IMR-90 (cell line): ENCODE results near the gene DRD2.

ENCODE experiments used
- CEBPB ChIP-seq: IDR thresholded peaks from 2 replicates; pipeline ENCODE4 v1.6.1; 2012; ENCODE audit warnings: low read depth, low read length, improper control_type of control experiment
- CTCF ChIP-seq: conservative IDR thresholded peaks from 2 replicates; pipeline ENCODE4 v1.5.1; 2012; ENCODE audit warnings: mild to moderate bottlenecking, low read depth, low read length, improper control_type of control experiment
- MAFK ChIP-seq: IDR thresholded peaks from 2 replicates; pipeline ENCODE4 v1.6.1; 2012; ENCODE audit warnings: low read depth, low read length, improper control_type of control experiment
- MXI1 ChIP-seq: IDR thresholded peaks from 2 replicates; pipeline ENCODE4 v1.6.1; 2012; ENCODE audit warnings: low read depth, mild to moderate bottlenecking, low read length, moderate library complexity, borderline replicate concordance
- POLR2A ChIP-seq: IDR thresholded peaks from 2 replicates; pipeline ENCODE4 v1.6.1; 2012; ENCODE audit warnings: mild to moderate bottlenecking, low read depth, low read length
- RAD21 ChIP-seq: IDR thresholded peaks from 2 replicates; pipeline ENCODE4 v1.6.1; 2012; ENCODE audit warnings: low read length, improper control_type of control experiment
- RCOR1 ChIP-seq: IDR thresholded peaks from 2 replicates; pipeline ENCODE4 v1.6.1; 2012; ENCODE audit warnings: mild to moderate bottlenecking, low read length, improper control_type of control experiment; ENCODE audit not compliant: insufficient replicate concordance
- RFX5 ChIP-seq: IDR thresholded peaks from 2 replicates; pipeline ENCODE4 v1.8.0; 2012; ENCODE audit warnings: low read depth, mild to moderate bottlenecking, low read length, moderate library complexity
- SMC3 ChIP-seq: fragments of 150-350 bp; IDR thresholded peaks from 2 replicates; pipeline ENCODE4 v1.6.1; 2016; ENCODE audit warnings: low read depth, mild to moderate bottlenecking, antibody characterized with exemption, low read length, moderate library complexity

GRCh38 chr11:113493206-113493605 lies 18.0 kb upstream of the DRD2 start:
- TF ChIP-seq RFX5: no peak
- no peak for TF ChIP-seq CTCF
- TF ChIP-seq RAD21: no peak
- TF ChIP-seq SMC3: no peak
- no peak for TF ChIP-seq POLR2A
- TF ChIP-seq RCOR1: no peak
- TF ChIP-seq MAFK: no peak
- TF ChIP-seq MXI1: no peak
- no peak for TF ChIP-seq CEBPB
